ENCODE data around the gene SYNE3. TPM values are rescaled to one million over a fixed set of nuclear protein-coding genes. Genes with fewer than 3 reads are reported as not detected.
A peak's percentile ranks its signal among the peaks of the same experiment; 100 is the strongest.

The SYNE3 gene
- total RNA-seq, 2 donors from 2014 or later, result 3.4 to 29.5 TPM

DNA sequence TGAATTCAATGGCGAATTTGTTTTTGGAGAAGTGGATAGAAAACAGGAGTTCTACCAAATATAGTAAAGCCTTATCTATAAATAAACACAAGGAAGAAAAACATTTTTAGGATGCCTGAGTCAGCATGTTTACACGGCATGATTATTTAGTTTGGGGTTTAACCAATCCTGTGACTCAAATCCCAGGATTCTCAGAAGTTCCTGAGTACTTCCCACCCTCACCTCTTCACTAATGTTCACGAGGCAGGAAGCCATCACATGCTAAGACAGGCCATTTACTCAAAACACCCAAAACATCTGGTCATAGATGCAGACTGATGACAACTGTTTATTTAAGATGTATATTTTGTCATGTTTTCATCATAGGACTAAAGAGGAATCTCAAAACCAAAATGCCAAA is 15.0 kb upstream of the SYNE3 start:
- Histone ChIP-seq H3K36me3 (no peaks in the 10 kb centered on the region), H3K27ac (no peak overlapping the region), H3K4me3 (no peak overlapping the region), H3K4me1 (replicated peaks) (peaks cover 8% of the 10 kb centered on the region), H3K27me3 (replicated peaks; ENCODE audit: insufficient read depth) (no peaks in the 10 kb centered on the region), H3K9me3 (no peaks in the 10 kb centered on the region)
- WGBS, result 43% methylated on average over 3 of the region's 3 CpGs
- intact Hi-C loops (cut with DNase I), result loop anchor here (10.0 kb wide), 1 partner anchor 833 kb away; the partner anchor contains the start of genes ATG2B and GSKIP
- no peak for DNase-seq (ENCODE audit: low spot score)
- TF ChIP-seq, protein P1, sequence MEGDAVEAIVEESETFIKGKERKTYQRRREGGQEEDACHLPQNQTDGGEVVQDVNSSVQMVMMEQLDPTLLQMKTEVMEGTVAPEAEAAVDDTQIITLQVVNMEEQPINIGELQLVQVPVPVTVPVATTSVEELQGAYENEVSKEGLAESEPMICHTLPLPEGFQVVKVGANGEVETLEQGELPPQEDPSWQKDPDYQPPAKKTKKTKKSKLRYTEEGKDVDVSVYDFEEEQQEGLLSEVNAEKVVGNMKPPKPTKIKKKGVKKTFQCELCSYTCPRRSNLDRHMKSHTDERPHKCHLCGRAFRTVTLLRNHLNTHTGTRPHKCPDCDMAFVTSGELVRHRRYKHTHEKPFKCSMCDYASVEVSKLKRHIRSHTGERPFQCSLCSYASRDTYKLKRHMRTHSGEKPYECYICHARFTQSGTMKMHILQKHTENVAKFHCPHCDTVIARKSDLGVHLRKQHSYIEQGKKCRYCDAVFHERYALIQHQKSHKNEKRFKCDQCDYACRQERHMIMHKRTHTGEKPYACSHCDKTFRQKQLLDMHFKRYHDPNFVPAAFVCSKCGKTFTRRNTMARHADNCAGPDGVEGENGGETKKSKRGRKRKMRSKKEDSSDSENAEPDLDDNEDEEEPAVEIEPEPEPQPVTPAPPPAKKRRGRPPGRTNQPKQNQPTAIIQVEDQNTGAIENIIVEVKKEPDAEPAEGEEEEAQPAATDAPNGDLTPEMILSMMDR (IDR thresholded peaks at IDR 0.05), result no peak
- TF ChIP-seq POLR2AphosphoS5 (IDR thresholded peaks at IDR 0.05) (no peak), POLR2A (IDR thresholded peaks at IDR 0.05) (no peak)

DNA sequence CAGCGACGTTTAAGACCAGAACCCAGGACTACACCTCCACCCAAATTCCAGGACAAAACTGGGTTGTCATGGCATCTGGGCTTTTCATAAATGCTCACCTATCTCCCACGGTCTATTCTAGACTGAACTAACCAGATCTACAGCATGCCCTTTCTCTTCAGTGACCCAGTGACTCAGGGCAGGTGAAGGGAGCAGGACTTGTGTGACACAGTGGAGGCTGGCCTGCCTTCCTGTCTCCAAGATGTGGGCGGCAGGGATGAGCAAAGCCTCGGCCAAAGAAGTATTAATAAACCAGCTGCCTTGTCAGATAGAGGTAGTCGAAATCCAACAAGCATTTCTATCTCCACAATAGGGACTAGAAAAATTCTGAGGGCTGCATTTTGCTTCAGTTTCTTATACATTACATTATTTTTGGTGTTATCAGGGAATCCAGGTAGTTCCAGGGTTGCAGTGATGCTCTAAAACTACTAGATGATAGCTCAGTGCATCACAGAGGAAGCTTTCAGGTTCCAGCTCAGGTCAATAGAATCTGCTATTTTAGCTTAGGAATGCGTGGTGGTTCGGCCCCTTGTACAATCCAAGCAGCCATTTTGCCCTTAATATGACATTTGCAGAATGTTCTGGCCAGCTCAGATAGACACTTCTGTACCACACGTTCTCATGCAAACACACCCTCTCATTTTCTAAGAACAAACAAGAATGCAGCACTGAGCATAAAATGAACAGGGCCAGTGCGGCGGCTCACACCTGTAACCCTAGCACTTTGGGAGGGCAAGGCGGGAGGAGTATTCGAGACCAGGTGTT is 14.2 kb upstream of the SYNE3 start:
- no peak for DNase-seq (ENCODE audit: low spot score)
- no peaks in the 10 kb centered on the region for H3K36me3 ChIP-seq
- intact Hi-C loops (cut with DNase I), result loop anchor here (10.0 kb wide), 1 partner anchor 834 kb away; the partner anchor contains the start of genes ATG2B and GSKIP
- H3K9me3 ChIP-seq, result no peaks in the 10 kb centered on the region
- no peak overlapping the region for H3K4me3 ChIP-seq
- 63% methylated on average over 13 of the region's 13 CpGs for WGBS
- peaks cover 4% of the 10 kb centered on the region for H3K4me1 ChIP-seq (replicated peaks)
- H3K27me3 ChIP-seq (replicated peaks; ENCODE audit: insufficient read depth), result no peaks in the 10 kb centered on the region
- TF ChIP-seq, protein P1 (IDR thresholded peaks at IDR 0.05), result no peak
- no peak overlapping the region for H3K27ac ChIP-seq

DNA sequence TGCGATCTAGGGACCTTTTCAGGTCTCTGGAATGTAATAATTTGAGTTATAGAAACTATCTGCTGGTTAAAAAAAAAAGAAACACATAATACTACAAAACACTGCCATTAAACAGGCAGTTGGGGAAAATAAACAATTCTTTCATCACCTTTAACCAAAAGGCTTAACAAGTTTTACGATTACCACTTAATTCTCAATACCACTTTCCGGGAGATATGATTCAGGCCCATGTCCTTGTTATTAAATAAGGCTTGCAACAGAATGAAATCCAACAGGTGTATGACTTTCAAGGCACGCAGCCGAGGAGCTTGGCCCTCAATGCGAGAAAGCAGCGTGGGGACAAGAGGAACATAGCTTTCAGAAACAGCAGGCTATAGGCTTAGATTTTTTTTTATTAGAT is 12.8 kb upstream of the SYNE3 start:
- 49% methylated on average over 7 of the region's 7 CpGs for WGBS

DNA sequence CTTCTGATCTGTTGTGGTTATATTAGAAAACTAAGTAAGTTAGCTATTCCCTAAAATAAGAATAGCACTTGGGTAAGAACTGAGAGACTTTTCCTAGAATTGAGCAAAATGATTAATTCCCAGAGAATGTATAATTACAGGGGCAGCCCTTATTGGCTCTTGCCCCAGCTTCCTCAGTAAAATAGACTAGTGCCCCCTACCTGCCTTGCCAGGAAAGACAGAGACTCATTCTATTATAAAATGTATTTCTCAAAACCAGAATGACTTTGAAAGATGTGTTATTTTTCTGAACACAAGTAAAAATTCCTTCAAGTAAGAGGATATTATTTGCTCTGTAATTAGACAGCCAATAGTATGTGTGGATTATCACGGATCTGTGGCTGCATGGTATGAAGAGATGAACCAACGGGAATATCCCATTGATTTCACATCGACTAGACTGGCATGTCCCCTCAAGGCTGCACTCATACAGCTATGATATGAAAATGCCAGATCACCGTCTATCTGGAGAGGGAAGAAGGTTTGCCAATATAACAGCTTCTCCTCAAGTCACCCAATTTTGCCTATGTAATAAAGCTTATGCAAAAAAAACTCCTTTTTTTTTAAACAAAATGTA is 11.0 kb upstream of the SYNE3 start:
- H3K36me3 ChIP-seq, result no peaks in the 10 kb centered on the region
- 78% methylated on average over 4 of the region's 4 CpGs for WGBS
- H3K9me3 ChIP-seq, result no peaks in the 10 kb centered on the region
- peak; percentile 16 for TF ChIP-seq POLR2AphosphoS5 (IDR thresholded peaks at IDR 0.05)
- TF ChIP-seq POLR2A (IDR thresholded peaks at IDR 0.05), result no peak
- TF ChIP-seq, protein P1 (IDR thresholded peaks at IDR 0.05), result peak; percentile 42 to 76 (median 68)
- intact Hi-C loops (cut with DNase I), result loop anchor here (2.0 kb wide), 1 partner anchor 85 kb away; no protein-coding TSS in a partner anchor
- no peaks in the 10 kb centered on the region for H3K27me3 ChIP-seq (replicated peaks; ENCODE audit: insufficient read depth)
- H3K27ac ChIP-seq, result no peak overlapping the region
- no peak for DNase-seq (ENCODE audit: low spot score)
- no peak overlapping the region for H3K4me3 ChIP-seq
- peaks cover 7% of the 10 kb centered on the region for H3K4me1 ChIP-seq (replicated peaks)

More for the DNA sequence above, 12.8 kb upstream of the SYNE3 start:
- Histone ChIP-seq H3K4me3 (no peak overlapping the region), H3K36me3 (no peaks in the 10 kb centered on the region), H3K27me3 (replicated peaks; ENCODE audit: insufficient read depth) (no peaks in the 10 kb centered on the region), H3K27ac (no peak overlapping the region), H3K9me3 (no peaks in the 10 kb centered on the region), H3K4me1 (replicated peaks) (peaks cover 8% of the 10 kb centered on the region)
- TF ChIP-seq POLR2AphosphoS5 (IDR thresholded peaks at IDR 0.05) (no peak), POLR2A (IDR thresholded peaks at IDR 0.05) (no peak)
- TF ChIP-seq, protein P1 (IDR thresholded peaks at IDR 0.05), result no peak
- DNase-seq (ENCODE audit: low spot score), result no peak
- intact Hi-C loops (cut with DNase I), result no loop called here

Measured in prostate gland (tissue), 2 donors.